Activated CD8-positive, alpha-beta memory T cell treated with anti-CD3 and anti-CD28 coated beads for 48 hours (primary cell): Measurements from ENCODE around the gene NDUFS5.
"Not testable (repeated sequence)": the region's sequence is repeated elsewhere in the genome, so short reads cannot be mapped to it uniquely, and the experiment has no call there.

Experiments
- DNase-seq, 3 experiments: peaks; one replicate each; pipeline ENCODE4 v3.0.0-alpha.2; 2020; ENCODE audit warnings: low read depth in 2 of 3, low spot score in 2 of 3

The NDUFS5 gene

GRCh38 chr1:39026051-39026865 lies at the start of gene NDUFS5:
TSS of gene NDUFS5 (plus strand) at chr1:39026350. CDS start at chr1:39028725, 2,375 bp downstream.
- peak; percentile 43 to 71 (median 62) for DNase-seq

GRCh38 chr1:38977399-38978244 lies 48.5 kb upstream of the NDUFS5 start:
- DNase-seq = peak in 1 of 3 experiments; percentile 14

GRCh38 chr1:38978245-38978542 lies 48.0 kb upstream of the NDUFS5 start:
- not testable (repeated sequence) for DNase-seq

- not testable (repeated sequence) for DNase-seq
These were observed 46.8 kb upstream of the NDUFS5 start for GRCh38 chr1:38979380-38979779.

- DNase-seq = no peak
These were observed 36.2 kb upstream of the NDUFS5 start for GRCh38 chr1:38989979-38990378.

- no peak for DNase-seq
These were observed 35.8 kb upstream of the NDUFS5 start for GRCh38 chr1:38990386-38990737.

GRCh38 chr1:38990738-38991637 lies 35.2 kb upstream of the NDUFS5 start, which contains the start of gene AKIRIN1:
TSS of gene AKIRIN1 (plus strand) at chr1:38991276. CDS start at chr1:38991381, 105 bp downstream.
- peak; percentile 92 to 99 (median 97) for DNase-seq

GRCh38 chr1:38991638-38992411 lies 34.3 kb upstream of the NDUFS5 start:
- no peak for DNase-seq

- no peak for DNase-seq
These were observed 33.6 kb upstream of the NDUFS5 start for GRCh38 chr1:38992412-38993111.

- DNase-seq = no peak
These were observed 32.0 kb upstream of the NDUFS5 start for GRCh38 chr1:38994196-38994595.

- DNase-seq = no peak
These were observed 28.9 kb upstream of the NDUFS5 start for GRCh38 chr1:38997034-38997900.

GRCh38 chr1:38997901-38998190 lies 28.3 kb upstream of the NDUFS5 start:
- no peak for DNase-seq

GRCh38 chr1:39001516-39002421 lies 24.4 kb upstream of the NDUFS5 start:
- no peak for DNase-seq

- no peak for DNase-seq
These were observed 22.9 kb upstream of the NDUFS5 start for GRCh38 chr1:39003281-39003680.

GRCh38 chr1:39003794-39004193 lies 22.4 kb upstream of the NDUFS5 start:
- DNase-seq = no peak

GRCh38 chr1:39006287-39006686 lies 19.9 kb upstream of the NDUFS5 start:
- no peak for DNase-seq

- DNase-seq = no peak
These were observed 19.2 kb upstream of the NDUFS5 start for GRCh38 chr1:39006726-39007645.
